ENCODE data around the gene UBASH3B. TPM values are rescaled to one million over a fixed set of nuclear protein-coding genes. Genes with fewer than 3 reads are reported as not detected.

Gene UBASH3B
- total RNA-seq, 1 experiment from 2014 or later = 81.9 TPM

DNA sequence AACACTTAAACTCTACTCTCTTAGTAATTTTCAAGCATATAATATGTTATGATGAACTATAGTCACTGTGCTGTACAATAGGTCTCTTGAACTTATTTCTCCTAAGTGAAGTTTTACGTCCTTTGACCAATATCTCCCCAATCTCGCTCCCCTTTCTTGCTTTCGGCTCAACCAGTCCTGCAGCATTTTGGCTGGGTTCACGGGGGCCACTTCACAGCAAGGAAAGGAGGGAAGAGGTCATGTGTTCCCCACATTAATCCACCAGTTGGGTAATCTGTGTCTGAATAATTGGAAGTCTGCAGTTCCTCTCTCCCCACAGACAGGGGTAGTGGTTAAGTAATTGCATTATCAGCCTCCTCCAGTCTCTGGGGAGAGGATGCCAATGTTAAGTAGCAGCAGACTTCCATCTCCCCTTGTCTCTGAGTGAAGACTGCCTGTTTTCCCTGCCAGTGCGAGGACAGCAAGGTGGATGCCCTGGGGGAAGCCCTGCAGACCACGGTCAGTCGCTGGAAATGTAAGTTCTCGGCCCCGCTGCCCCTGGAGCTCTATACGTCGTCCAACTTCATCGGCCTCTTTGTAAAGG lies 123.6 kb downstream of the UBASH3B start:
- no peaks in the 10 kb centered on the region for H4K20me1 ChIP-seq (ENCODE audit: insufficient read depth)
- H3K9me3 ChIP-seq (ENCODE audit: insufficient read depth, low read depth) = no peaks in the 10 kb centered on the region
- H3K36me3 ChIP-seq (ENCODE audit: low read depth) = peaks cover 33% of the 10 kb centered on the region
- peaks cover 49% of the 10 kb centered on the region for H3K79me2 ChIP-seq (ENCODE audit: low read depth)
- intact Hi-C loops (cut with micrococcal nuclease; ENCODE audit: unreplicated experiment) = loop anchor here (2.0 kb wide), 1 partner anchor 66 kb away; no protein-coding TSS in a partner anchor
- H3K4me2 ChIP-seq = peak overlapping the region; percentile 66
- no peaks in the 10 kb centered on the region for H3K27me3 ChIP-seq (ENCODE audit: insufficient read depth, low read depth)
- H3F3A ChIP-seq (ENCODE audit: insufficient read depth, low read depth) = peaks cover 71% of the 10 kb centered on the region
- no peak for TF ChIP-seq EZH2 (IDR thresholded peaks at IDR 0.05; ENCODE audit: low read depth)
- TF ChIP-seq, protein P1, sequence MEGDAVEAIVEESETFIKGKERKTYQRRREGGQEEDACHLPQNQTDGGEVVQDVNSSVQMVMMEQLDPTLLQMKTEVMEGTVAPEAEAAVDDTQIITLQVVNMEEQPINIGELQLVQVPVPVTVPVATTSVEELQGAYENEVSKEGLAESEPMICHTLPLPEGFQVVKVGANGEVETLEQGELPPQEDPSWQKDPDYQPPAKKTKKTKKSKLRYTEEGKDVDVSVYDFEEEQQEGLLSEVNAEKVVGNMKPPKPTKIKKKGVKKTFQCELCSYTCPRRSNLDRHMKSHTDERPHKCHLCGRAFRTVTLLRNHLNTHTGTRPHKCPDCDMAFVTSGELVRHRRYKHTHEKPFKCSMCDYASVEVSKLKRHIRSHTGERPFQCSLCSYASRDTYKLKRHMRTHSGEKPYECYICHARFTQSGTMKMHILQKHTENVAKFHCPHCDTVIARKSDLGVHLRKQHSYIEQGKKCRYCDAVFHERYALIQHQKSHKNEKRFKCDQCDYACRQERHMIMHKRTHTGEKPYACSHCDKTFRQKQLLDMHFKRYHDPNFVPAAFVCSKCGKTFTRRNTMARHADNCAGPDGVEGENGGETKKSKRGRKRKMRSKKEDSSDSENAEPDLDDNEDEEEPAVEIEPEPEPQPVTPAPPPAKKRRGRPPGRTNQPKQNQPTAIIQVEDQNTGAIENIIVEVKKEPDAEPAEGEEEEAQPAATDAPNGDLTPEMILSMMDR (conservative IDR thresholded peaks at IDR 0.05) = no peak
- H3K4me3 ChIP-seq = no peak overlapping the region; the same call in 1 of the 2 replicates
- ChIA-PET CTCF (no interaction called here), POLR2A (ENCODE audit: unreplicated experiment) (interaction anchor here (0.6 kb wide), 1 partner anchor 123 kb away, joined by 3 read pairs; no protein-coding TSS in a partner anchor)
- peaks cover 79% of the 10 kb centered on the region for H3K4me1 ChIP-seq (replicated peaks; ENCODE audit: insufficient read depth)
- no TSS peak for BruUV-seq (replicated peaks)
- H2AFZ ChIP-seq = no peak overlapping the region
- no peaks in the 10 kb centered on the region for H3K9me2 ChIP-seq (ENCODE audit: insufficient read depth)
- peak overlapping the region; percentile 85 for H3K27ac ChIP-seq
- DNase-seq = peak; percentile 41 to 91

DNA sequence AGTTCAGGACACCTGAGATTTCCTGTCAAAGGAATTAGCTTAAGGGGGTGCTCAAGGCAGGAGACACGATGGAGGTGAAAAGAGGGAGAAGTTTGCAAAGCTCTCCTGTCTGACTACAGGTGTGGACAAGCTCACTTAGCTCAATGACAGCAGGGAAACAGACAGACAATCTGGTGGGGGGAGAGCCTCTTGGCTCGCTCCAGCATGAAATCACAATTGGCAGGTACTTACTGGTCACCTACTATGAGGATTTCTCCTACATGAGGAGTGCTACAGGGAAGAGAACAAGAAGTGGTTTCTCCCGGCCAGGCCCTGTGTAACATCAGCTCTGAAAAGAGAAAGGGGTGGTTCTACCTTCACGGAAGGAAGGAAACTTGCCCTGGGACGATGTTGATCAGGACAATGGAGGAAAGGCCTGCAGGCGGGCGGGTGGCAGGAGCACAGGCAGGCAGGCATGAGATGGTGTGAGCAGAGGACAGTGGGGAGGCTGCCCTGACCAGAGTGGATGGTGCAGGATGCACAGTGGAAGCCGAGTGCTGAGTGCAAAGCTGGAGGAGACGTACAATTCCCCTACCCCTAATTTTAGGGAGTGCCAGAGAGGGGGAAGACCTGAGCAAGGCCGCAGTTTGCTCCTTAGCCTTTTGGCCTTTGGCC lies 124.9 kb downstream of the UBASH3B start:
- Histone ChIP-seq H3K27me3 (ENCODE audit: insufficient read depth, low read depth) (no peaks in the 10 kb centered on the region), H3K36me3 (ENCODE audit: low read depth) (peaks cover 43% of the 10 kb centered on the region), H3F3A (ENCODE audit: insufficient read depth, low read depth) (peaks cover 77% of the 10 kb centered on the region), H3K27ac (no peak overlapping the region), H3K4me2 (peak overlapping the region; percentile 66; the same call in 1 of the 2 replicates), H2AFZ (no peak overlapping the region), H3K9me3 (ENCODE audit: insufficient read depth, low read depth) (no peaks in the 10 kb centered on the region), H3K9me2 (ENCODE audit: insufficient read depth) (no peaks in the 10 kb centered on the region), H4K20me1 (ENCODE audit: insufficient read depth) (no peaks in the 10 kb centered on the region), H3K4me3 (no peak overlapping the region), H3K79me2 (ENCODE audit: low read depth) (peaks cover 37% of the 10 kb centered on the region), H3K4me1 (replicated peaks; ENCODE audit: insufficient read depth) (peaks cover 74% of the 10 kb centered on the region)
- BruUV-seq (replicated peaks) = no TSS peak
- CTCF ChIA-PET = interaction anchor here (2.1 kb wide), 1 partner anchor 152 kb away, joined by 20 read pairs; no protein-coding TSS in a partner anchor
- POLR2A ChIA-PET (ENCODE audit: unreplicated experiment) = interaction anchor here (0.6 kb wide), 1 partner anchor 155 kb away, joined by 3 read pairs; no protein-coding TSS in a partner anchor
- intact Hi-C loops (cut with micrococcal nuclease; ENCODE audit: unreplicated experiment) = loop anchor here (10.0 kb wide), 1 partner anchor 1126 kb away; no protein-coding TSS in a partner anchor
- DNase-seq = no peak
- TF ChIP-seq, protein P1 (conservative IDR thresholded peaks at IDR 0.05) = no peak
- no peak for TF ChIP-seq EZH2 (IDR thresholded peaks at IDR 0.05; ENCODE audit: low read depth)

DNA sequence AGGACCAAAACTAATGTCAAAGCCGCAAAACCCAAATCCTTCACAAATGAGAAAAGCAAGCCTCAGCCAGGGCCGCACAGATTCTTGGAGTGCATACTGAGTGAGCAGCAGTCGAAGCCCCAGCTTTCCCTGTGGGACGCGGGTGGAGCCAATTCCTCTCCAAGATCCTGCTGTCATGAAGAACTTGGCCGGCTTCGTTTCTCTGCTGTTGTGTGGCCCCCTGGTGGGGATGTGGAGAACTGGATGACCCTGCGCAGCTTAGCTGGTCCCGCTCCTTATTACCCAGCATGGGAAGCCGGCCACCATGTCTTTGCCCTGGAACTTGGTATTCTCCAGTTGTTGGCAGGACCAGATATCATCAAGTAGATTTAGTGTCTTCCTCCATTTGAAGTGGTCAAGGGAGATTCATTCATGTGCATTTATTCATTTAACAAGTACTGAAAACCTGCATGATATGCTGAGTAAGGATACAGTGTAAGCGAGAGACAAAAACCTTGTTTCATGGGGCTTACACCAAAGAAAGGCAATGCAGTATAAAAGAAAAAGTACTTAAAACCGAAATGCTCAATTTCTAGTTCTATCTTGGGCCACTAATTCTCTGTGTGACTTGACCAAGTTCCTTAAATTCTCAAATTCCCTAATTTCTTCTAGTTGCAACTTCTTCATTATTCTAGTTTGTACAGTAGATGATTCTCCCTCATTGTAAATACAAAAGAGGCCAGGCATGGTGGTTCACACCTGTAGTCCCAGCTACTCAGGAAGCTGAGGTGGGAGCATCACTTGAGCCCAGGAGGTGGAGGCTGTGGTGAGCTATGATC lies 126.1 kb downstream of the UBASH3B start:
- H3F3A ChIP-seq (ENCODE audit: insufficient read depth, low read depth) = peaks cover 70% of the 10 kb centered on the region
- H3K36me3 ChIP-seq (ENCODE audit: low read depth) = peaks cover 46% of the 10 kb centered on the region
- CTCF ChIA-PET = interaction anchor here (0.6 to 2.1 kb wide), 5 partner anchors 75 to 1002 kb away, joined by 3 to 20 read pairs (median 3); no protein-coding TSS in a partner anchor
- H2AFZ ChIP-seq = no peak overlapping the region
- no peaks in the 10 kb centered on the region for H3K9me2 ChIP-seq (ENCODE audit: insufficient read depth)
- no peak overlapping the region for H3K4me2 ChIP-seq
- no peaks in the 10 kb centered on the region for H3K9me3 ChIP-seq (ENCODE audit: insufficient read depth, low read depth)
- POLR2A ChIA-PET (ENCODE audit: unreplicated experiment) = interaction anchor here (0.7 kb wide), 1 partner anchor 107 kb away, joined by 5 read pairs; no protein-coding TSS in a partner anchor
- H3K27ac ChIP-seq = no peak overlapping the region
- peak; percentile 62 to 82 for DNase-seq
- TF ChIP-seq EZH2 (IDR thresholded peaks at IDR 0.05; ENCODE audit: low read depth) = no peak
- TF ChIP-seq, protein P1 (conservative IDR thresholded peaks at IDR 0.05) = peak; percentile 95
- peaks cover 62% of the 10 kb centered on the region for H3K4me1 ChIP-seq (replicated peaks; ENCODE audit: insufficient read depth)
- H4K20me1 ChIP-seq (ENCODE audit: insufficient read depth) = no peaks in the 10 kb centered on the region
- BruUV-seq (replicated peaks) = no TSS peak
- H3K79me2 ChIP-seq (ENCODE audit: low read depth) = peaks cover 25% of the 10 kb centered on the region; the same call in 1 of the 2 replicates
- H3K4me3 ChIP-seq = no peak overlapping the region
- no peaks in the 10 kb centered on the region for H3K27me3 ChIP-seq (ENCODE audit: insufficient read depth, low read depth)
- intact Hi-C loops (cut with micrococcal nuclease; ENCODE audit: unreplicated experiment) = loop anchor here (1.0 to 10.0 kb wide), 6 partner anchors 73 to 1127 kb away; no protein-coding TSS in a partner anchor

All from PC-9 (cell line).